GM21528 (cell line): Measurements from ENCODE around the gene PRR9.
"Not testable (repeated sequence)": the region's sequence is repeated elsewhere in the genome, so short reads cannot be mapped to it uniquely, and the experiment has no call there.

ENCODE experiments used
- ATAC-seq: cut with Tn5 transposase; IDR thresholded peaks from one replicate; pipeline ENCODE4 v1.9.1; 2021; ENCODE audit warnings: mild to moderate bottlenecking, moderate library complexity; ENCODE audit not compliant: unreplicated experiment, low FRiP score

The PRR9 gene

GRCh38 chr1:153217212-153217611, at the start of gene PRR9:
TSS of gene PRR9 (plus strand) at chr1:153217584. CDS start at chr1:153218145, 561 bp downstream.
- ATAC-seq, result no peak

GRCh38 chr1:153168686-153169085, 48.7 kb upstream of the PRR9 start:
- ATAC-seq, result no peak

- ATAC-seq, result no peak
These were observed 42.8 kb upstream of the PRR9 start for GRCh38 chr1:153174624-153175023.

GRCh38 chr1:153178922-153179321, 38.5 kb upstream of the PRR9 start:
- ATAC-seq, result no peak

GRCh38 chr1:153180556-153180955, 36.8 kb upstream of the PRR9 start:
- ATAC-seq, result no peak

GRCh38 chr1:153188301-153188700, 29.1 kb upstream of the PRR9 start:
- ATAC-seq, result not testable (repeated sequence)

- ATAC-seq, result no peak
These were observed 27.0 kb upstream of the PRR9 start for GRCh38 chr1:153190373-153190772.

GRCh38 chr1:153192697-153193096, 24.7 kb upstream of the PRR9 start:
- ATAC-seq, result no peak

- no peak for ATAC-seq
These were observed 22.9 kb upstream of the PRR9 start for GRCh38 chr1:153194331-153195050.

GRCh38 chr1:153195216-153195615, 22.2 kb upstream of the PRR9 start:
- ATAC-seq, result no peak

GRCh38 chr1:153202006-153202405, 15.4 kb upstream of the PRR9 start:
- ATAC-seq, result no peak

- ATAC-seq, result no peak
These were observed 14.3 kb upstream of the PRR9 start, which contains the start of gene LELP1 for GRCh38 chr1:153203130-153203529. TSS of gene LELP1 (plus strand) at chr1:153203430. CDS start at chr1:153204708, 1,278 bp downstream.

GRCh38 chr1:153206631-153207030, 10.8 kb upstream of the PRR9 start:
- ATAC-seq, result no peak

GRCh38 chr1:153210206-153210605, 7.2 kb upstream of the PRR9 start:
- no peak for ATAC-seq

GRCh38 chr1:153212201-153212600, 5.2 kb upstream of the PRR9 start:
- ATAC-seq, result no peak

GRCh38 chr1:153213519-153213918, 3.9 kb upstream of the PRR9 start:
- ATAC-seq, result no peak

- no peak for ATAC-seq
These were observed 496 bp downstream of the PRR9 start for GRCh38 chr1:153217744-153218416.

GRCh38 chr1:153220606-153221303, 3.4 kb downstream of the PRR9 start:
- ATAC-seq, result no peak

GRCh38 chr1:153223040-153223891, 5.9 kb downstream of the PRR9 start:
- ATAC-seq, result not testable (repeated sequence)

GRCh38 chr1:153227810-153228209, 10.4 kb downstream of the PRR9 start:
- ATAC-seq, result no peak
